Prostate gland (tissue), 2 donors: ENCODE data around the gene SLC6A11.

Experiments used
- CTCF ChIP-seq, 4 experiments: fragments of 200-600 bp in 2 of 4; fragments of 450-650 bp in 2 of 4; sonication (generic) in 2 of 4; IDR thresholded peaks; 1 replicate in 3 of 4; 2 replicates in 1 of 4; pipeline ENCODE4 v1.5.1; 2016 to 2019; ENCODE audit warnings: antibody characterized with exemption in 4 of 4, mild to moderate bottlenecking in 2 of 4, moderate library complexity in 2 of 4
- POLR2A ChIP-seq: fragments of 450-650 bp; IDR thresholded peaks from one replicate; pipeline ENCODE4 v1.6.1; 2016; ENCODE audit warnings: antibody characterized with exemption, mild to moderate bottlenecking
- POLR2AphosphoS5 ChIP-seq: sonication (generic); formaldehyde crosslinking; IDR thresholded peaks from one replicate; pipeline ENCODE4 v1.6.1; 2017; ENCODE audit warnings: antibody characterized with exemption

GRCh38 chr3:10778492-10779292 is 37.3 kb upstream of the SLC6A11 start:
- TF ChIP-seq POLR2AphosphoS5: no peak
- no peak for TF ChIP-seq CTCF (IDR thresholded peaks at IDR 0.05)
- TF ChIP-seq POLR2A: no peak
